HG03139 (cell line): ENCODE measurements around the gene PPOX.

Experiments
- ATAC-seq: cut with Tn5 transposase; IDR thresholded peaks from one replicate; pipeline ENCODE4 v1.9.1; 2021; ENCODE audit not compliant: unreplicated experiment

PPOX gene

DNA sequence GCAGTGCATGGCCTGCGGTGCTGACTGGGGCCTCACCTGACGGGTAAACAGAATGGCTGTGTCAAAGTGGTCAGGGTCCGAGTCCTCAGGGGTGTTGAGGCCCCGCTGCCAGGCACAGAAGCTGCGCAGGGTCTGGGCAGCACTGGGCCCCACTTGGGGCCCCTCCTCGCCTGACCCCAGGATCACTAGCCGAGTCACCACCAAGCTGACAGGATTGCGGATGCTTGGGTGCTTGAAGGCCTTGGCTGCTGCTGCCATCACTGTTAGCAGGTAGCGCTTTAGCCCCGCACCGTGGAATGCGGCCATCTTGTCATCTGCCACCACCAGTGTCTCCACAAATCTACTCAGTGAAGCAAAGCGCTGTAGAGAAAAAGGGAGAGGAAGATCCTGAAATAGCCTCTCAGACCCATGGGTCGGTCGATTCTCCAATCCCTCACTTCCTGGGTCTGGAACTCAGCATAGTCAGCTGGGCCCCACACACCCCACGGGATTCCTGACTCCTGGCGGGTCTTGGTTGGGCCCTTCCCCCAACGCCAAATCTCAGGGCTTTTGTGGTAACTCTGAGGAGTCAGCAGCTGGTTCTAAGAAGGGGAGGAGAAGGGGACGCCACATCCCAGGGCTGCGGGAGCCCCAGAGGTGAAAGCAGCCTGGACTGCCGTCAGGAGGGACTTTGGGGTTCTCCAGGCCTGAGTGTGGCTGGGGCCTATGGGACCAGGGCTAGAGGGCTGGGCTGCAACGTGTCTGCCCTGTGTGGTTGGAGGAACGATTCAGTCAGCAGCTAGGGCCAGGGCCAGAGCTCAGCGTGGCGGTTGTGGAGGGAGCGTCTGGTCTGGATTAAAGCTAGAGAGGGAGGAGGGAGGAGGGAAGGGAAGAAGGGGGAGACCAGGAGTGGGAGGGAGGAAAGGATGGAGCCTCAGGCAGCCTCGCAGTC, 30.6 kb downstream of the PPOX start:
- ATAC-seq = no peak

- ATAC-seq = no peak
Observed at GRCh38 chr1:161197560-161198193, 31.5 kb downstream of the PPOX start.

- ATAC-seq = no peak
Observed at GRCh38 chr1:161198194-161198896, 32.1 kb downstream of the PPOX start.

DNA sequence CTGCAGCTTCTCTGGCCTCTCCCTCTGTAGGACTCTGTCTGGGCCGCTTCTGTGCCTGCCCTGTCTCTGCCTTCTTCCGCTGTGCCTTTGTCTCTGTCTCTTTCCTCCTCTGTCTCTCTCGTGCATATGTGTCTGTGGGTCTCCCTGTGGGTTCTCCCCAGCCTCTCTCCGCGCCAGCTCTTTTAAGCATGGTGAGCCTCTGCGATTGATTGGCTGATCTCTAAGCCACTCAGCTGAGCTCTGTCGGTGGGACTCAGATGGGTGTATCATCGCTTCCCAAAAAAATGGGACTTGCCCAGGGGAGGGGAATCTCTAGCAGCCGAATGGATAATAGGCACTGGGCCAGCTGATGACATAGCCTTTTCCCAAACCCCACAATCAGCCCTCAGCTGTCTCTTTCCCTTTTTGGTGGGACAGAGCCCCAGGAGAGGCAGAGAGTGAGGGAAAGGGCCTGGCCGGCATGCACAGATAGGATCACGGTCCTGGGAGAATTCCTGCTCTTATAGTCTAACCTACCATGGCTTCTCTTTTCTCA, 32.7 kb downstream of the PPOX start, which contains the start of gene ADAMTS4:
ADAMTS4 (minus strand) TSS at position 158 of the 535 bp plus-strand sequence. CDS start 427 bp downstream, outside the sequence.
- ATAC-seq = no peak

GRCh38 chr1:161199506-161200139, 33.4 kb downstream of the PPOX start:
- no peak for ATAC-seq

GRCh38 chr1:161200421-161200991, 34.3 kb downstream of the PPOX start:
- ATAC-seq = no peak

GRCh38 chr1:161200992-161201835, 35.0 kb downstream of the PPOX start:
- no peak for ATAC-seq

DNA sequence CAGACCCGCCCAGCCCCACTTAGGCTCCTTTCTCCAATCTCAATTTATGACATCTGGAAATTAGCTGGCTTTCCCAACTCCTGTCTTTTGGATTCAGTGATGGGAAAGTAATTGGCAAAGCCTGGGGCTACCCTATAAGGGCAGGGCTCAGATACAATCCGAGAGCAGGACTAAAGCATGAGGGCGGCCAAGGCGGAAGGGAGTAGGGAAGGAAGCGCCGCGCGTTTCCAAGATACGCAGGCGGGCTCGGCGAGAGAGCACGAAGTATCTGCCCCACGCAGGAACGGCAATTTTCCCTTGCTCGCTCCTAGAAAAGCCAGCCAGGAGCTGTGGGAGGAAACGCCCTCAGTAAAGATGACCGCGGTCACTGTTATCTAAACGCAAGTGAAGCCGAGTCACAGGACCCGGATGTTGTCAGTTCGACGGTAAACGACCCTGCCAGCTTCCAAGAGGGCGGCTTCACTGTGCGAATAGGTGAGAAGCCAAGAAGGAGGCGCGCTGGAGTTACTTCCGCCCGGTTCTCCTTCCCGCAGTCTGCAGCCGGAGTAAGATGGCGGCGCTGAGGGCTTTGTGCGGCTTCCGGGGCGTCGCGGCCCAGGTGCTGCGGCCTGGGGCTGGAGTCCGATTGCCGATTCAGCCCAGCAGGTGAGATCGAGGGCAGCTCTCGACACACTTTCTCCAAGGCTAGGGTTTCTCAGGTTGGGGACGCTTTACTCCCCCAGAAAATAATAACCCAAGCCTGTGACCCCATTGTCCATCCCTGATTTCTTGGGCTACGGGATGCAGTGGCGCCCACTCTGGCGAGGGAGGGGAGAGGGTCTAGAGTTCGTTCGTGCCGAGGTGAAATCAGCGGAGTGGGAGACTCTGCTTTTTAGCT, 35.8 kb downstream of the PPOX start, which contains the start of gene NDUFS2:
NDUFS2 (plus strand) TSS at position 532 of the 877 bp plus-strand sequence; CDS start at position 551, 19 bp downstream.
- ATAC-seq = peak; percentile 97

GRCh38 chr1:161206411-161207140, 40.4 kb downstream of the PPOX start:
- no peak for ATAC-seq

DNA sequence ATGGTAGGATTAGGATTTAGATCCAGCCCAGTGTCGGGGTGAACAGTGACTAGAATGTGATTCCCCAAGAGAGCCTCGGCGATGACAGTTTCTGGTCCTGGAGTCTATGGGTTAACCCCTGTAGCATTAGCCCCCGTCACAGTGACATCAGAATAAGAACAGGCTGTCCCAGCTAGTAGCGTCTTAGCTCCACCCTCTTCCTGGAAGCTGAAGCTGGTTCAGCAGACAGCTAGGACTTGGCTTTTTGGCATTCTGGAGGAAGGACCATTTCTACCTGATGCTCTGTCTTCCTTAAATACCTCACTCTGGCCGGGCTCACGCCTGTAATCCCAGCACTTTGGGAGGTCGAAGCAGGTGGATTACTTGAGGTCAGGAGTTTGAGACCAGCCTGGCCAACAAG, 40.9 kb downstream of the PPOX start:
- ATAC-seq = no peak

DNA sequence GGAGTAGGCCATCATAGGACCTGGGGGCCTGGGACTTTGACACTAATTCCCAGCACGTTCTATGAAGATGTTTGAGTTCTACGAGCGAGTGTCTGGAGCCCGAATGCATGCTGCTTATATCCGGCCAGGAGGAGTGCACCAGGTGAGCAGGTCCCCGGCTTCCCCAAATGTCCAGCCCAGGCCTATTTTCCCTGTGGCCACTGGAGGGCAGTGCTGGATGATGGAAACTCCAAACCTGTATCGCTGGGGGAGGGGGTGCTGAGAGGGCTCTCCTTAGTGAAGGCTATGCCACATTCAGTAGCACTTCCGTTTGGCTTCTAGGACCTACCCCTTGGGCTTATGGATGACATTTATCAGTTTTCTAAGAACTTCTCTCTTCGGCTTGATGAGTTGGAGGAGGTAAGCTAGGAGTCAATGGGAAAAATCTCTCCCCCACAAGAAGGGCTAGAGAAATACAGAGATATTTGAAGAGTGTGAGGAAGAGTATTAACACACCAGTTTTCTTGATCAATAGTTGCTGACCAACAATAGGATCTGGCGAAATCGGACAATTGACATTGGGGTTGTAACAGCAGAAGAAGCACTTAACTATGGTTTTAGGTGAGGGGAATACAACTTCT, 43.7 kb downstream of the PPOX start:
- no peak for ATAC-seq

DNA sequence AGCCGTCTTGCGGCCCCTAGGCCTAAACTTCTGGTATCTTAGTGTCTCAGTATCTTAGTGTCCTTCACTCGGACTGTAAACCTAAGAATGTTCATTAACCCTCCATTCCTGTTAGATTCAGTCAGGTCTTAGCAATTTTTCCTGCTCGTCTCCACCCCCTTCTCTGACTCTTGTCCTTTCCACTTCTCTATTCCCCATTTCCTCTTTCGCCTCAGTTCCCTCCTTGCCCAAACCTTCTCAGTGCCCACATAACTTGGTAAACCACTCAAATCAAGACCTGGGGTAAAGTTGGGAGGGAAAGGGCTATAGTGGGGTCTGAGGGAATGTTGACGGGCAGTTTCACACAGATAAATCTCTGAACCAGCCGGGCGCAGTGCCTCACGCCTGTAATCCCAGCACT, 48.1 kb downstream of the PPOX start:
- ATAC-seq = no peak

GRCh38 chr1:161215076-161215475, 48.9 kb downstream of the PPOX start, which contains the start of gene FCER1G:
Gene FCER1G (plus strand): TSS chr1:161215295. CDS start chr1:161215322, 27 bp downstream.
- no peak for ATAC-seq

- peak; percentile 80 for ATAC-seq
Observed at GRCh38 chr1:161216945-161217712, 50.9 kb downstream of the PPOX start.

- ATAC-seq = no peak
Observed at GRCh38 chr1:161217831-161218230, 51.6 kb downstream of the PPOX start.

GRCh38 chr1:161218301-161219077, 52.3 kb downstream of the PPOX start:
- no peak for ATAC-seq
